ENCODE results near the gene LDLRAD4.
A peak's percentile ranks its signal among the peaks of the same experiment; 100 is the strongest.

Gene LDLRAD4

DNA sequence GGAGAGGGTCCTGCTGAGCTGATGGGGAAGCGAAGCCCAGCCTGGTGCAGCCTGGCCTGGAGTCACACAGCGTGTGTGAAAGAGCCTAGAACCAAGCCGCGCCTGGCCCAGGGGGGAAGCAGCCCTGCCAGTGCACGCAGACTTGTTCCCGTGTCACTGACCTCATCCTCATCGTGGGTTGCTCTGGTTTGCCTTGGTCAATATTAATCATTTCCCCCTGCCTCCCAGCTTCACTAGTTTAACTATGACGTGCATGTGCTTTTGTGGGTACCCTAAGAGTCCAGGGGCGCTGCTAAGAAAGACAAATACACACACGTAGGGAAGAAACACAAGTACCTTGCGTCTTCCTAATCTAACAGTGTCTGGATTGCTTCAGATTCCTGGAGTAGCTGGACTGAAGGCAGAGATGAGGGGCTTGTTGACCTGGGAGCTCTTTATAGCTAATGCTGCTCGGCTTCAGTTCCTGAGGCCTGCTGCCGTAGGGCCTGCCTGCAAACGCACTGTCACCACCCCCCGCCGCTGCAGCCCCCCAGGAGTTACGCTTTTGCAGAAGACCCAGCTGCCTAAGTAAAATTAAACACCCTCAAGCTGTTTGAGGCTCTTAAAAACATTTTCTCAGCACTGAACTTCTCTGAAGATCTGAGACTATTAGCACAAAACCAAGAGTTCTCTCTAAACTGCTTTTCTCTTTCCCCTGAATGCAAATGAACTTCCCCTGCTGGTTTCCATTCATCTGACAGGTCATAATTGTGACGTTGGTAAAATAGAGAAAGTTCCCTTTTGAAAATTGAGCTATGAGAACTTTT, 348.6 kb downstream of the LDLRAD4 start:
- DNase-seq: no peak

DNA sequence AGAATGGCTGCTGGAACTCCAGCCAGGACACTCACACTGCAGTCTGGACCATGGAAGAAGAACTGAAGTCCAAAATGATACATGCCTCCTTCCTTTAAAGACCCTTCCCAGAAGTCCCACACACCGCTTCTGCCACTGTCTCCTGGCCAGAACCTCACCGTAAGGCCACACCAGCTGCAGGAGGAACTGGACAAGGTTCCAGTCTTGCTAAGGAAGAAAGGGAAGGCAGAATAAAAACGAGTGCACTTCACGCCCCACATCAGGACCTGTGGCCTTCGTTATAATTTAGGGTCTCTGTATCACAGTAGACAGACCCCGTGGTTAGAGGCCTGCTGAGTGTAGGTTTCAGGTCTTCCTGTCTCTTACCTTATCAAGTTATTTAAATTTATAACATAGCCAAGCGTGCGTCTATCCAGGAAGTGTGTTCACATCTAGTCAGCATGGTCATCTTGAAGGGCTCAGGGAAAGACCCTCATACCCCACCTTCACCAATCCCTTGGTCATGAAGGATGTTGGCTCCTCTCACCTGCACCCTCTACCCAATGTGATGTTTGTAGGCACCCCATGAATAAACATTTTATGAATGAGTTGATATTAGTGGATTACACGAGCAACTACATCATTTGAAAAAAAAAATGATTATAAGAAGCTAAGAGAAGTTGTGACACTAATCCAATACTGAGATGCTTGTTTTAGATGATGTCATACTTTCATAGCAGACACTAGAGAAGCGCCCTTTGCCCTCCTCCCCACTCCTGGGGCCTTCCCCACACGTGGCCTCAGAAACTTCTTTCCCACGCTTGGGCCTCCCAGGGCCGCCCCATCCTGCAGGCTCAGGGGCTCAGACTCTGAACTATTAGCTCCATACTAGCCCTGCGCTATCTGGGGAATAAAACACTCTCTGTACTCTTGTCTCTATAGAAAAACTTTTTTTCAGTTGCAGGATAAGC, 350.2 kb downstream of the LDLRAD4 start:
- no peak for DNase-seq

DNA sequence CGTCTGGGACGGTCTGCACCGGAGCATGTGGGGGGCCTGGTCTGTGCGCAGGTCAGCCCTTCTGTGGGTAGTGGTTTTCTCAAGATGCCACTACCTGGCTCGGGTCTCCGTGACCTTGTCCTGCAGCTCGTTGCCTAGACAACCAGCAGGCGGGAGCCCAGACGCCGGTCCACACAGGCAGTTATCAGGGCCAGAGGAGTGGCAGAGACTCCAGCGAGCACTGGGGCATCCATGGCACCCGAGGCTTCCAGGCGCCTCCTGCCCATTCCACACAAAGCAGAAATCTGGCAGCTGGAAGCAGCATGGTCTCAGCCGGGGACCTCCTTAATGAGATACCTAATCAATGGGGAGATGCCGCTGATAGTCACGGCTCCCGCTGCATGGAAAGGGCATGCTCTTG, 351.7 kb downstream of the LDLRAD4 start:
- no peak for DNase-seq

DNA sequence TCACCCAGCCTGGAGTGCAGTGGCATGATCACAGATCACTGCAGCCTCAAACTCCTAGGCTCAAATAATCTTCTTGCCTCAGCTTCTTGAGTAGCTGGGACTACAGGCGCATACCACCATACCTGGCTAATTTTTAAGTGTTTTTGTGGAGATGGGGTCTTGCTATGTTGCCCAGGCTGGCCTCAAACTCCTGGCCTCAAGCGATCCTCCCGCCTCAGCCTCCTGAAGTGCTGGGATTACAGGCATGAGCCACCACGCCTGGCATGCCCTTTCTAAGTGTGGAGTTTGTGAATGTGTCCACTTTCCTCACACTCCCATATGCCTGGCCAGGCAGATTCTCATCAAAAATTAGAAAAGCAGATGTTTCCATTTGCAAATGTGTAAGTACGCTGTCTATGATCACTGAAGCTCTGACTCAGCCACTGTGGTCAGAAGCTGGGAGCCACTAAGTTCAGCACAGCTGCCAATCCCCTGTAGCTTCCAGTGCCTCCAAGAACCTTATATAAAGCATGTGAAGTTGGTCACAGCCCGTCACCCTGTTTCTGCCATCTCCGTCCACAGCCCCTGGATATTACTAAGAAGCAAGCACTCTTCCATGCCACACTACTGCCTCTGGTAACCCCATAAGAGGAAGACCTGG, 352.4 kb downstream of the LDLRAD4 start:
- no peak for DNase-seq

DNA sequence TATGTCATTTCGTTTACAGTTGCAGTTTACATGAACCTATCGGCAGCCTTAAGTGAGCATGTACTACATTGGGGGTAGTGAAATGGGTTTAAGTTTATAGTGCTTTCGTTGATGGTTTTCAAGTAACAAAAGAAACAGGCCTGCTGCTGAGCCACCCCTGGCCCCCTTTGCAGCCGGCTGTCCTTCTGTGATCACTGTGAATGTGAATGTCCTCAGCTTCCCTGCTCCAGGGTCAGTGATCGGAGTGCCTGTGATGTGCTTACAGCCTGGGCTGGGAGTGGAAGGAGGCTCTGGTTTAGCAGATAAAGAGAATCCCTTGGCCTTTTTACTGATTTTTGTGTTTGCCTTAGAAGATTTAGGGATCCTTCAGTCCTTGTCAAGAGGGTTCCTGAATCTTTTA, 353.6 kb downstream of the LDLRAD4 start:
- no peak for DNase-seq

DNA sequence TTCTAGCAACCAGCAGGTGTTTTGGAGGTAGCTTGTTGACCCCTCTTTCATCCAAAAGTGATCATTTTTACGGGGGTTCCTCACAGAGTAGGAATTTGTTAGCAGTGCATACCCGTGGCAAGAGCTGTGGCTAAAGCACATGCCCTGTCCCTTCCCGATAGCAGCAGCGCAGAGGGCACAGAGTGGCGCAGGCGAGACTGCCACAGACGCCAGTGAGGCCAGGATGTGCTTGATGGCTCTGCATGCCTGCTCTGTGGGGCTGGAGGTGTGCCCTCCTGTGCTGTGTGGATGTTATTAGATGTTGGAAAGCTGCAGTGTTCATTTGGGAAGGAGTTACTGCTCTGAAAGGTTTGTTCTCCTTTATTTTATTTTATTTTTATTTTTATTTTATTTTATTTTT, 354.2 kb downstream of the LDLRAD4 start:
- no peak for DNase-seq

DNA sequence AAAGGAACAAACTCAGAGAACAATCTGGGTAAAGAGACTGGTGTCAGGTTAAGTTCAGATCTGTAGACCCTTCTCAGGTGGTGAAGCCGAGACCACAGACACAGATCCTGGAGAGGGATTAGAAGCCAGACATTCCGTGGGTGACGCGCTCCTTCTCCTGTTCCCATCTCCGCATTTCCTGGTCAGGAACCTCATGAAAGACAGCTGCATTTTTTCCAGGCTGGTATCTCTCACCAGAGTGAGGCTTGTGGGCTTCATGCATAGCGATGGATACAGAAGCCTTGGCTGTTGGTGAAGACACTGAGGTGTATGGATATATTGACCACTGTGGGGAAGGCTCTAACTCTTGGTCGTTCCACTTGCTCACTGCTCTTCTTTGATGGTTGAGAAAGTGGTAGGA, 355.2 kb downstream of the LDLRAD4 start:
- no peak for DNase-seq

DNA sequence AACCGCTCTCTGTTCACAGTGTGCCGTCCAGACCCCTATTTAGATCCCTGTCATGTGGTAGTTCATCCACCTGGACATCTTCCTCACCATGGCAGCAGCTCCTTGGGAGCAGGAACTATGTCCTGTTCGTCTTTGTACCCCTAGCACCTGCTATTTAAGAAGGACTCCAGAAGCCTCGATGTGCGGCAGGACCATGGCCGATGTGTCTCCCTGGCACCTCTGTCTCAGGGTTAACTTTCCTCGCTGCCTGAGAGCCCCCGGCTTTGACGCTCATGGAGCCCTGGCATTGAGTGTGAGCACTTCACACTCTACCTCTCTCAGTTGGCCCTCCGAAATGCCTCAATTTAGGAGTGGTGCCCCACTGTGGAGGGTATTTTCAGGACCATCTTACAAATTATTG, 355.8 kb downstream of the LDLRAD4 start:
- DNase-seq: no peak

DNA sequence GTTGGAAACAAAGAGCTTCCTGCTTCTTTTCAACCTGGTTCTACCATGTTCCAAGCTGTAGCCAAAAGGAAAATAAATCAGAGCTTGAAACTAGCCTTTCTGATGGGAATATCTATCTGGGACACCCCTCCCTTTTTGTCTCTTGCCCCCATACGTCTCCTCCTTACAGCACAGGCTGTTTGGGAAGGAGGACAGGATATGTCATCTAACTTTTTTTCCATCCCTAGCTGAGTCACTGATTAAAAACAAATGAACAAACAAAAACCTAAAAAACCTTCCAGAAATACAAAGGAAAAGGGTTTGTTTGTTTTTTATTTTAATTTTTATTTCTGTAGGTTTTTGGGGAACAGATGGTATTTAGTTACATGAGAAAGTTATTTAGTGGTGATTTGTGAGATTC, 356.2 kb downstream of the LDLRAD4 start:
- DNase-seq: no peak

DNA sequence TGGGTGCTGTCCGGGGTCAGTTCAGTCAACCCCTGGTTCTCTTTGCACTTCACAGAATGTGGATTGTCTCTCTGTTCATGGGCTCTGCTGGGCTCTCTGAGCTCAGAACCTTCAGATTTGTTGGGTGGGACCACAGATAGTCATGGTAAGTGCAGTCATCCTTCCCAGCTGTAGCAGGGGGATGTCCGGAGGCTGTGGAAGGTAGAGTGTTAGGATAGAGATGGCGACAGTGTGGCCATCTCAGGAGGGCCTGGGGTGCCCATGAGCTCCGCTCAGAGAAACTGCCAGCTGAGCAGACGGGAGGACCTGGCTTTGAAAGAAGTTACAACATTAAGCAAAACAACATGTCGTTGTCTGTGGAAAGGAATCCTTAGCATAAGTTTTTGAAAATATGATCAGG, 358.0 kb downstream of the LDLRAD4 start:
- DNase-seq: no peak

DNA sequence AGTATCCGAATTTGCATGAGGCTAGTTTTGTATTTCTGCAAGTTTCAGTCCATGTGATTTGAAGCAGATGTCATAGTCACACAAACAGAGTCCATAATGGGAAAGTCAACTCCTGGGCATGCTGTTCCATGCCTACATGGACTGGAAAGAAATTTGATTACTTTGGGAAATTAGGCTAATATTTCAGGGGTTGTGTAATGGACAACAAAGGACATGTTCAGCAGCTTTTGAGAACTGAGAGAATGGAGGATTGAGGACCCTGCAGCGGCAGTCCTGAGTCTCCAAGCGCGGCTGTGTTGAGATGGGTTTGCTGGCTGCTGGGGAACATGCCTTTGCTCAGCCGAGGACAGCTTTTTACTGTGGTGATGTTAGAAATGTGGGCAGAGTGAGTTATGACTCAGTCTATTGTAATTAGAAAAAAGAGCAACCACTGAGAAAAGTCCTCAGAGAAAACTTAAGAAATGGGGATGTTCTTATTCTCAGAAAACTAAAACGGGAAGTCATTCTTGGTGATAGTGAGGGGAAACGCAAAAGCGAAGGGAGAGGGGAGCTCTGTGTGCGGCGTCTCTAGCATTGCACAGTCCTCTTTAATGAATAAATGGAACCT, 358.6 kb downstream of the LDLRAD4 start:
- peak; percentile 21 to 22 for DNase-seq

DNA sequence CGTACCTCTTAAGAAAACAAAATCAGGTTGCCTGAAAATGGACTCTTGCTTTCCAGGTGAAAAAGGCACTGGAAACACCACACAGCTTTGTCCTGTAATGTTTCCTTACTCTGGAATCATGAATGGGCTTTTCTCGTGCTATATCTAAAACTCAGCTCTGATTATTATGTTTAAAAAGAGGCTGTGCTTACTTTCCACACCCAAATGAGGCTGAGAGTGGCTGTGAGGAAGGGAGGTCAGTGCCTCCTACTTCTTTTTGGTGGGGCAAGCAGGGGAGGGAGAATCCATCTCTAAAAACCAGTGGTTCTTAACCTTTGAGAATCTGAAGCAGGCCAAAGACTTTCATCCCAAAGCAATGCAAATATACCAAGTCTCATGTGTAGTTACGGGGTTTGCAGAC, 359.2 kb downstream of the LDLRAD4 start:
- DNase-seq: no peak

DNA sequence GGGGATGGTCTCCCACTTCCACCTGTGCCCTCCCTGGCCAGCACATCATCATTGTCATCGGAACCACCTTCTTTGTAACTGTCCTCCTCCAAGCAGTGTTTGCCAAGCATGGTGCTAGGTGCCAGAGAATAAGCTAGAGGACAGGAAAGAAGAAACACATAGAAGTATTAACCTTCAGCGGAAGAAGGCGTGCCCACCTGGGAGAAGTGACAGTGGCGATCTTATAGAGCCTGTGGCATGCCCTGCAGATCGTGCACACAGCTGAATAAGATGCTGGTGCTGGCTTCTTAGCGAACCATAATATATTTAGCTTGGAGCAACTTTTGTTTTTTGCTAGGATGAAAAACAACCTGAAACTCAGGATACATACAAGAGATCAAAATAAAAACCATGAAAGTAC, 359.8 kb downstream of the LDLRAD4 start:
- DNase-seq: no peak

DNA sequence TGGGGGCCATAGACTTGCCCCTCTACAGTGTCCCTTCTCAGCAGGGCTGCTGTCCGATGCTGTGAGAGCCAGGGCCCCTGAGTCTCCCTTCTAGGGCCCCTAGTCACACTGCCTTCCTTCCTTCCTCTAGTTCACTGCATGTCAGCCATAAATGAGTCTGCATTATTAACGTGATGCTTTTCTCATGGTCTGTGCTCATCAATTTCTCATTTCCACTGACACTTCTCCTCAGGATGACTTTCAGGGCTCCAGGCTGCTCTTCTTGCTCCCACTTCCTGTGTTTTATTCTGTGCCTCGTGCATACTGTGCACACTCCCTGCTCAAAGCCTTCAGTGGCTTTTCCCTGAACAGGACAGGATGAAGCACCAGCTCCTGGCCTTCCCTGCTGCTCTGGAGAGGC, 361.3 kb downstream of the LDLRAD4 start:
- no peak for DNase-seq

DNA sequence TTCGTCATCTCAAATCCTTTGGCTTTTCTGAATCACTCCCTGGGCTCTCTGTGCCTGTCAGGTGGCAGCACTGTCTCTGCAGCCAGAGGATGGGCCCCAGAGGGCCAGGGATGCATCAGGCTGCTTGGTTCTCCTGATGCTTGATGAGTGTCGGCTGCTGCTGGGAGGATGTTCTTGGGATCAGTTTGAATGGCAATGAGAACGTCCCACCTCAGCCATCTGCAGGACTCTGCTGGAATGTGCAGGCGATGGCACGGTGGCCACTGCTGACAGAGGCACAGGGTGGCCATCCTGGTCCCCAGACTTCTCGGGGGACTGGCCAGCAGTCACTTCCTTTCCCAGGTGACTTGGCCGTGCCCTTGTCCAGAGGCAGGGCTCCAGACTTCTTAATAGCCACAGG, 361.8 kb downstream of the LDLRAD4 start:
- no peak for DNase-seq

DNA sequence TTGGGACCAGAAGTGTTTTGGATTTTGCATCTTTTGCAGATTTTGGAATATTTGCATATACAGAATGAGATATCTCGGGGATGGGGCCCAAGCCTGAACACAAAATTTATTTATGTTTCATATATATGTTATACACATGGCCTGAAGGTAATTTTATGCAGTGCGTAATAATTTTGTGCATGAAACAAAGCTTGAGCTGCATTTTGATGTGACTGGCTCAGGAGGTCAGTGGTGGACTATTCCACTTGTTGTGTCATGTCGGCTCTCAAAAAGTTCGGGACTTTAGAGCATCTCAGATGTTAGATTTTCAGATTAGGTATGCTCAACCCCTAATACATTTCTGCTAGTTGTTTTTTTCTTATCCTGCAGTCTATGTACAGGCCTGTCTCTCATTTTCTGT, 362.4 kb downstream of the LDLRAD4 start:
- no peak for DNase-seq

DNA sequence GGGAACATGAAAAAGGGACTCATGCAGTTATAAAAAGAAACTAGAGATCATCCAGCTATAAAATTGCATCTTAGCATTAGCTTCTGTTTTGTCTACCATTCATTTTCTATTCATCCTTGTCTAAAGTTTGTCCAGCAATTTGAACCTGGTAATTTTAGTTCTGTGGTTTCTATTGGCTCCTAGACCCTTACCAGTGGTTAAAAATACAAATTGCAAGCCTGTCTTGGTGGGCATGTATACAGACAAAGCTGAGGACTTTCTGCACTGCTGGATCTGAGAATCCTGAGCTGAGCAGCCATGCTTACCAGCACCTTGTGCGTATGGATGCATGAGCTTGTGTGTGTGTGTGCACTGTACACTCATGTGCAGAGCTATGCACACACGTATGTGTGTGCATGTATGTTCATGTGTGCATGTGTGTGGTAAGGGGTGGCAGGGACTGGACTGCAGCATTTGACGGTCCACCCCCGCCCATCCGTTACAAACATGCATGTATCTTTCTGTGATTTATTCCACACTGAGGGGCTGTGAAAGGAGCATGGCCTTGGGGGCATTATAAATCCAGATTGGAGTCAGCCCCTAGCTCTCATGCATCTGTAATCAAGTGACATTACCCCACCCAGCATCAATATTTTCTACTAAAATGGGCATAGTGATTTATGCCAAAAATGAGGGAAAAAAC, 363.1 kb downstream of the LDLRAD4 start:
- DNase-seq: no peak

DNA sequence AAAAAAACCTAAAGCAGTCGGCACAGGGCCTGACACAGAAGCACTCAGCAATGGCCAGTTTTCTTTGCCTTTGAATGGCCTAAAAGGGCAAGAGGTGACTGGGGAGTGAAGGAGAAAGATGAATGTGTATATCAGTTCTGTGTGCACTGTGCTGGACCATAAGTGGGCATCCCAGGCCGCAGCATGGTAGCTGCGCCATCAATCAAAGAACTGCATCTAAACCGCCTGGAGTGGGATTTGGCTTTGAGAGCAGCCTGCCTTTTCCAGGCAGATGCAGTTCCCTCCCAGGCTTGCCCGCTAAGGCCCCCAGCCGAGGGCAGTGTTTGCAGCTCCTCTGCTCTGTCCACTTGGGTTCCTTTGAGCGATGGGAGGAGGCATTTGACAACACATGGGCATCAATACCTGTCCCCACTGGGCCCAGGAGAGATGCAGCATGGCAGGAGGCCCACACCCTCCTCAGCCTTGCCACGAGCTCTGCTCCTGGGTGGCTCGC, 363.7 kb downstream of the LDLRAD4 start:
- no peak for DNase-seq

DNA sequence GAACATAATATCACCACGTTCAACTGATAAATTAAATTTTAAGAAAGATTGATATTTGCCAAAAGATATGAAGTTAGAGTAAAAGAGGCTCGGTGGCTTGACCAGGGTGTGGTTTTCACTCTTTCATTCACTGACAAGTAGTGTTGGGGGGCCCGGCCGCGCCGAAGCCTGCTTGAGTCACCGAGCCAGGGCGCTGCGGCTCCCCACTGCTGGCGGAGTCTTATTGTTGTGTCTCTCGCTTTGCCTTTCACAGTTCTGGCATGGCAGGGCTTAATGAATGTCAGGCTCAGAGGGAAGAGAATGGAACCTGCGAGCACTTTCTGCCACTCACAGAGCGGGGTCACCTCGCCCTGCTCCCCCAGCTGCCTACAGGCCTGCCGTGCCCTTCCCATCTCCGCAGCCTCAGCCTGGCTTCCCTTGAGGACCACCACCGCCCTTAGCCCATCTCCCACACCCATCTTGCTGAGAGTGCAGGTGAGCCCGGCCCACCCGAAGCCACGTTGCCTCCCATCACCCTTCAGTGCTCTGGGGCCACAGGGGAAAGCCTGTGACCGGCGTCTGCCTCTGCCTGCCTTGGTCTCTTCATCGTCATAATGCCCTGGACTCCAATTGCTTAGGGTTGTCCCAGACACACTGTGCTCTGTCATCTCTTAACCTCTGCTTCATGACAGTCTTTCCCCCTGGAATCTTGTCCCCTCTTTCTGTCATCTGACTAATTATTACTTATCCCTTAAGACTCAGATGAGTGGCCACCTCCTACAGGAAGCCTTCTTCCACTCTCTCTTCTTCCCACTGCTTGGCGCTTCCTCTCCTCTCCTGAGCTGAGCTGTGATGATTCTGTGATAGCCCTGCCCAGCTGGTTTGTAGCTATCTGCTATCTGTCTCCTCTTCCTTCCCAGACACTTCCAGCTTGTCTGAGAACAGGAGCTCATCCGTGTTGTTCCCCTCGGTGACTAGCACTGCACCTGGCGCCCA, 365.3 kb downstream of the LDLRAD4 start:
- no peak for DNase-seq

DNA sequence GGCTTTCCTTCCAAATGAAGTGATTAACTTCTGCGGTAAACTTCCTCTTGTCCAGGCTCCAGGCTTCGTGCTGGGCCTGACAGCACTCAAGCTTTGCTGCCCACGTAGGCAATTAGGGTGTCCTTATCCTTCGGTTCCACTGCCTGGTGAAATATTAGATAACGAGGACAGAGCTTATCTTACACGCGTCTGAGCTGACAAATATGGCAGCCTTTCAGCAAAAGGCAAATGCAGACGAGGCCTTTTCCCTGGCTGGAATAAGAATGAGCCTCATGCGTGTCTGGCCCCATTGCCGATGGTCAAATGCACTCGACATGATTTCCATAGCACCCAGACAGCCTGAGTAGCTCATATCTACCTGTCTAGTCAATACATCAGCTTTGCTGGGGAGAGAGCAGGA, 366.3 kb downstream of the LDLRAD4 start:
- DNase-seq: no peak

All from activated CD4-positive, alpha-beta T cell treated with anti-CD3 and anti-CD28 coated beads for 4 hours (primary cell).